HG02870 (cell line): ENCODE data around the gene LILRB2.
"Not testable (repeated sequence)": the region's sequence is repeated elsewhere in the genome, so short reads cannot be mapped to it uniquely, and the experiment has no call there.

Experiments used
- ATAC-seq: cut with Tn5 transposase; IDR thresholded peaks from one replicate; pipeline ENCODE4 v1.9.1; 2021; ENCODE audit warnings: mild to moderate bottlenecking, moderate library complexity; ENCODE audit not compliant: unreplicated experiment

Gene LILRB2

DNA sequence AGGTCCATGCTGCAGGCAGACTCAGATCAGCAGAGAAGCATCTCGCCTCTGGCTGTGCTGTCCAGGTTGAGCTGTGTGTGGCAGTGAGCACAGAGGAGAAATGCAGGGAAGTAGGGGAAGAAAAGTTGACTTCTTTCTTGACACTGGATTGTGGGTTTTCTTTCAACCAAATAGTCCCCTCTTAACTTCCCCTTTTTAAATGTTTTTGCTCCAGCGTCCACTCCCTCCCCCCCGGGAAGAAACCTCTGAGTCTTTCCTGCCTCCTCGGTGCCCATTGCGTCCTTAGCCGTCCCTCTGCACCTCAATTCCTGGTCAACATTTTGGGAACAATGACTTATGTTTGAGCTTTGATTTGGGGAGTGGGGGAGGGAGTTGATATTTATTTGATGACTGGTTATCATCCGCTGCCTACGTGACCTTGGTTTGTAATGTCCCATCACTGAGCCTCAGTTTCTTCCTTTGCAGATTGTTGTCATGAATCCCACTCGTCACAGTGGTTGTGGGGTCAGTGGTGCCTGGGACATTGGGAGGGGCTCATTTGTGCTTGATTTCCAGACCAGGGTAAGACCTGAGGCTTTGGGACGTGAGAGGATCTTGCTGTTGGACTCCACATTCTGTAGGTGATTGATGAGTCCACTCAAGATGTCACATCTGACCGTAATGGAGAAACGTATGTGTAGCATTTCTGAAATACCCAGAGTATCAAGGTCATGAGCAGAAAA, at the start of gene LILRB2:
TSS of gene LILRB2 (minus strand) at position 104 of the 722 bp plus-strand sequence. CDS start 614 bp downstream, outside the sequence.
- ATAC-seq, result no peak

DNA sequence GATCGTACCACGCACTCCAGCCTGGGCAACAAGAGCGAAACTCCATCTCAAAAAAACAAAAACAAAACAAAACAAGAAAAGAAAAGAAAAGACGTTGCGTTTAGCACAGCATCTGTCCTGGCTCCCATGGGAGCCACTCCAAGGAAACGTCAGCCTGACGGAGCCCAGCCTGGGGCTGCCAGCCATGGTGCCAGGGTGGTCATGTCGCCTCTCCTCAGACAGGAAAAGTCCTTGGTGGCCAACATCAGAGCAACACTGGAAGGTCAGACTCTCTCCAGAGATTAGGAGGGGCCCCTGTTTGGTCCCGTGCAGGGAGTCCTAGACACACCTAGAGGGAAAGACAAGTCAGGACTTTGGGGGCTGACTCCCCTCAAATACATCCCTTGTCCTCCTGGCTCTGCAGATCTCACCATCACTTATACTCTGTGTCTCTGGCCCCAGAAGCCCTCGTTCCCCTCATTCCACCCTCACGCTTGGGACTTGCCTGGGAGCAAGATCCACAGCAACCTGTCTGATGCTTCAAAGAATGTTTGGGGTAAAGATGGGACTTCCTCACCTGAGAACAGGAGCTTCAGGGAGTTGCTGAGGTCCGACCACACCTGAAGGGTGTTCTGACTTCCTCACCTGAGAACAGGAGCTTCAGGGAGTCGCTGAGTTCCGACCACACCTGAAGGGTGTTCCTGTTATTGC, 48.7 kb upstream of the LILRB2 start:
- no peak for ATAC-seq

DNA sequence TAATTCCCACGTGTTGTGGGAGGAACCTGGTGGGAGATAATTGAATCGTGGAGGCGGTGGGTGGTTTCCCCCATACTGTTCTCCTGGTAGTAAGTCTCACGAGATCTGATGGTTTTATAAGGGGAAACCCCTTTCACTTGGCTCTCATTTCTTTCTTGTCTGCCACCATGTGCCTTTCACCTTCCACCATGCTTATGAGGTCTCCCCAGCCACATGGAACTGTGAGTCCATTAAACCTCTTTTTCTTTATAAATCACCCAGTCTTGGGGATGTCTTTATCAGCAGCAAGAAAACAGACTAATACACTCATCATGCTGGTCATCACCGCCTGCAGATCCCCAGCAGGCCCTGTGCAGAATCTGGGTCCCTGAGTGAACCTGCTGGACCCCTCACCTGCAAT, 47.9 kb upstream of the LILRB2 start:
- not testable (repeated sequence) for ATAC-seq

DNA sequence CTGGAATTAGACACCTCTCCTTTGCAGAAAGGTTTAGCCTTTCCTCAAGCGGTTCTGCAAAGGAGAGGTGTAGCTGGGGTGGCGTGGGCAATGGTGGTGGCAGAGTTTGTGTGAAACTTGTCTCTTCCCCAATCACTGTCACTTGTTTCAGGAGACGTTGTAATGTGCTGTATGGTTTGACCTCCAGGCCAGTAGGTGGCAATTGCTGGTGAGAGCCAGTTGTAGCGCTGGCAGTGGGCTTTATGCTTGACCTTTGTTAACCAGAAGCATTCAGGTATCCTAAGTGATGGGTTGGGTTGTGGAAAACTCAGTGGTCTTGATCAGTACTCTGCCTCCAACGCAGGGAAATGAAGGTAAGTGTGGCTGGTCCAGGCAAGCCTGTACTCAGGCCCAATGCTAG, 44.7 kb upstream of the LILRB2 start:
- no peak for ATAC-seq

DNA sequence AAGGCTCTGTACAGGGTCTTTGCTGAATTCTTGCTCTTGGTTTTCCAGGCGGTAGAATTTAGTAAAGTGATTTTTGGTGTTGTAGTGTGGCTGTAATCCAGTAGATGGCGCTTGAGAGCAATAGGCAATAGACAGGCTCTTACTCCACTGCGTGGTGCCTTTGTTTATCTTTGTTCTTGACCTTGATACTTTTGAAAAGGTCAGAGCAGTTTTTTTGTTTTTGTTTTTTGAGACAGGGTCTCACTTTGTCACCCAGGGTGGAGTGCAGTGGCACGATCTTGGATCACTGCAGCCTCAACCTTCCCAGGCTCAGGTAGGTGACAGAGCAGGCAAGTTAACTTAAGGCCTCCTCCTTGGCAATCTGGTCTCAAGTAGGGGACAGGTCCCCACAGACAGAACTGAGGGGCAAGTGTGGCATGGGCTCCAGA, 44.3 kb upstream of the LILRB2 start:
- ATAC-seq, result no peak

DNA sequence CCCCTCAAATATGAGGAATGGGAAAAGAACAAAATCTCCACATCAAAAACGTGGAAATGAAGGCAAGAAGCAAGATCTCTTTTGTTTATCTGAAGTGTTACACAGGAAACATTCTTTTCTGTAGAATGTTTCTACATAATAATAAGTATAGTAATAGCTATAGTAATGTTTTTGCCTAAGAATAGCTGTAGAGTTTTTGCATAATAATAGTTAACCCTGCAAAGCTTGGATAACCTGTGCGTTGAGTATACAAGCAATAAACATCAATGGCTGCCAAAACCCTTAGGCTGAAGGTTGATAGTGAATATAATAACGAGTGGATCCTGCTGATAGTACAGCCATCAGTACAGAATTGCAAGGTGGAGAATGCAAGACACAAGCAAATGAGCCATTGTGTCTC, 43.2 kb upstream of the LILRB2 start:
- ATAC-seq, result no peak

DNA sequence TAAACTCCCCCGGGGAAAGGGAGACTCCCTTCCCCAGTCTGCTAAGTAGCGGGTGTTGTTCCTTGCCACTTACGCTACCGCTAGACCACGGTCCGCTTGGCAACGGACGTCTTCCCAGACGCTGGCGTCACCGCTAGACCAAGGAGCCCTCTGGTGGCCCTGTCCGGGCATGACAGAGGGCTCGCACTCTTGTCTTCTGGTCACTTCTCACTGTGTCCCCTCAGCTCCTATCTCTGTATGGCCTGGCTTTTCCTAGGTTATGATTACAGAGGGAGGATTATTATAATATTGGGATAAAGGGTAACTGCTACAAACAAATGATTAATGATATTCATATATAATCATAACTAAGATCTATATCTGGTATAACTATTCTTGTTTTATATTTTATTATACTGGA, 42.0 kb upstream of the LILRB2 start:
- ATAC-seq, result not testable (repeated sequence)

DNA sequence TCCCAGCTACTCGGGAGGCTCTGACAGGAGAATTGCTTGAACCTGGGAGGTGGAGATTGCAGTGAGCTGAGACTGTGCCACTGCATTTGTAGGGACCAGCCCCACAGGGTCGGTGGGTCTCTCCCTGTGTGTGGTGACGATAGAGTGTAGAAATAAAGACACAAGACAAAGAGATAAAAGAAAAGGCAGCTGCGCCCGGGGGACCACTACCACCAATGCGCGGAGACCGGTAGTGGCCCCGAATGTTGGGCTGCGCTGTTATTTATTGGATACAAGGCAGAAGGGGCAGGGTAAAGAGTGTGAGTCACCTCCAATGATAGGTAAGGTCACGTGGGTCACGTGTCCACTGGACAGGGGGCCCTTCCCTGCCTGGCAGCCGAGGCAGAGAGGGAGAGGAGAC, 41.4 kb upstream of the LILRB2 start:
- ATAC-seq, result not testable (repeated sequence)

DNA sequence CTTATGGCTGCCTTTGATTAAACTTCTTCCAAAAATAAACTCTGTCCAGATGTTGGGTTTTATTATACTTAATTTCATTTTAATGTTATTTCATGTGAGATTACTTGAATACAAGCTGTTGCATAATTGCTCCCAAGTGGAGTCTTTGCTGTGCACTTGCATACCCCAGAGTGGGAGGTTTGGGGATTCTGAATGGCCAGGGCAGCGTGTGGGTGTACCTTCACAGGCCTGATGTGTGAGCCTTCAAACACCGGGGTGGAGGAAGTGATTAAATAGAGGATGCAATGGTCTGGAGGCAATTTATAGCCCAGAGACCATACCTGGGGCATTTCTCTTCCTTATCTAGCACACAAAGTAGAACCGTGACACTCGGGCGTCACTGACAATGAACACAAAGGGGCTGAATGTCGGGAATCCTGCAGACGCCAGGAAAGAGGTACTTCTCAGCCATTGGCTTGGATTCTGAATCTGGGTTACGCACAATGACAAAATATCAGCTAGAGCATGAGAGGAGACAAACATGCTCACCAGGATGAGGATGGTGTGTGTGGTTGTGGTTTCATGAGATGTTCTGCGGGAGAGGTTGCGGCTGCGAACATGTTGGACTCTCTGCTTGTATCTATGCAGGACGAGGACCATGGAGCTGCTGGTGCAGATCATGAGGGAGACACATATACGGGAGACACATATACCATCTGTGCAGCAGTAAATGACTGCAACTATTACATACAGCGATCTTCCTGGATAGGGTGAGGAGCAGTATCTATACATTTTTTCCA, 39.2 kb upstream of the LILRB2 start:
- ATAC-seq, result no peak

DNA sequence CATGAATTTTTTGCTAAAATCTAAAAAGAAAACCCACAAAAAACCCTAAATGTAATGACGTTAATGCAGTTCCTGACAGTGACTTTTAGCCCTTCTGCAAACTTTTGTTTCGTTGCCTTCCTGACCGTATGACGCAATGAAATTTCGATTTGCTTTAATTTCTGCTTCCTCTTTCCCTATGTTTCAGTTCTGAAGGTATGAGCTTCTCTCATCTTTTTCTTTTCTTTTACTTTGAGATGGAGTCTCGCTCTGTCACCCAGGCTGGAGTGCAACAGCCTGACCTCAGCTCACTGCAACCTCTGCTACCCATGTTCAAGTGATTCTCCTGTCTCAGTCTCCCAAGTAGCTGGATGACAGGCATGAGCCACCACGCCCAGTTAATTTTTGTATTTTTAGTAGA, 38.1 kb upstream of the LILRB2 start:
- no peak for ATAC-seq

DNA sequence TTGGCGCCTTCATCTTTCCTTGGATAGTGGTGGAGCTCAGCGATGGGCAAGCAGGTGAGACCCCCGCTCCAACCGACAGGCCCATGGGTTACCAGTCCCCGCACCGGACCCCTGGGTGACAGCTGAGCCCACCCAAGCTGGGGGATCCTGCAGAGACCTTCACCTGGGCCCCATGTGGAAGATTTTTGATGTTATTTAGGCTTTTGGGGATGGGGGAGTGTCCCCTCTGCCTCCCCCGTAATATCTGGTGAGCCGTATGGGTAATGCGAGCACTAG, 37.0 kb upstream of the LILRB2 start:
- no peak for ATAC-seq

DNA sequence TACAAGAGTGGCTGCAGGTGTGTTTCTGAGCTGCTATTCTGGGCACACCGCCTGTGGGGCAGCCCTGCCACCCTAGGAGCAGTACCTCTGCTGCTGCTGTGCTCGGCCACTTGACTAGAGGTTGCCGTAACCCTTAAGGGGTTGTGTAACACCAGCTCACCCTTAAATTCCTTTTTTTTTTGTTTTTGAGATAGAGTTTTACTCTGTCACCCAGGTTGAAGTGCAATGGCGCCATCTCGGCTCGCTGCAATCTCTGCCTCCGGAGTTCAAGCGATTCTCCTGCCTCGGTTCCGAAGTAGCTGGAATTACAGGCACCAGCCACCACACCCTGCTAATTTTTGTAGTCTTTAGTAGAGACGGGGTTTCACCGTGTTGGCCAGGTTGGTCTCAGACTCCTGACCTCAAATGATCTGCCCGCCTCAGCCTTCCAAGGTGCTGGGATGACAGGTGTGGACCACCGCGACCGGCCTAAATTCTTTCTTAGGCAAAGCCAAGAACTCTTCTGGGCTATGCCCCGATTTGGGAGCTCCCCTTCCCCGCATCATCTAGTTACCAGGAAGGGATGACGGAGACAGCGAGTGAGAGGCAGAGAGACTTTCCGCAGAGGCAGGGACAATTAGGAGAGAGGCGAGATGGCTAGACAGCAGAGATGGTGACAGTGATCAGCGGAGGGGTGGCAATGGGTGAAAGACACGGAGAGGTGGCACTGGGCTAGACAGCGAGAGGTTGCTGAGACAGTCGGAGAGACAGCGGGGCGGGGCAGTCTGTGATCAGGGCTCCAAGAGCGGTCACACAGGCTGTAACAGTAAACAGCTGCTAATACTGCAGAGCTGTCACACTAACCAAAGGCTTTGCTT, 36.4 kb upstream of the LILRB2 start:
- ATAC-seq, result no peak

DNA sequence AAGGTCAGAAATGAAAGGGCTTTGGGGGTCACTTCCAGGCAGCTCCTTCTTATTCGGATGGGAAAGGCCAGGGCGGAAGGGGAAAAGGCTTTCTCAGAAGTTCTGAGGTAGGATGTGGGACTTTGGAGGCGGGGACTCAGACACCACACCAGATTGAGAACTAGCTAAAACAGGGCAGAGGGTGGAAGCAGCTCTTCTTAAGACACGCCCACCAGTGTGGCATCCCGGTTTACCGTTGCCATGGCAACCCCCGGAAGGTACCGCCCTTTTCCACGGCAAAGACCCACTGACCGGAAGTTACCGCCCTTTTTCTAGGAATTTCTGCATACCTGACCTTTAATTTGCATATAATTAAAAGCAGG, 35.8 kb upstream of the LILRB2 start:
- no peak for ATAC-seq

DNA sequence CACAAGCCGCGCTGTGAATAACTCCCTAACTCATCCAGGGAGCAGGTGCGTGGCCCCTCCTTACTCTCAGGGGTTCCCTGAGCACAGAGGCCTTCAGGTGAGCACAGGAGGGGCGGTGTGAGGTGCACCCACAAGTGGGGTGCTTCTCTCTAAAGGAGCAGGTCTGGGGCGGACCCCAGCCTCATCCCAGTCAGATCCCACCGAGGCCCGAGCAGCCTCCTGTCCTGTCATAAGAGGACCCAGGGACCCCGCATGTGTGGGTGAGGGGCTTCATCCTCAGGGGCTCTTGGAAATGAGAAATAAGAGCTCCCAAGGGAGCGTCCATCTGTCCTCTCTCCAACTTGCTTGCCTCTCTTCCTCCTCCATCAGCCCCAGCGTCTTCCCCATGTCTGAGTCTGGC, 35.0 kb upstream of the LILRB2 start:
- ATAC-seq, result no peak

DNA sequence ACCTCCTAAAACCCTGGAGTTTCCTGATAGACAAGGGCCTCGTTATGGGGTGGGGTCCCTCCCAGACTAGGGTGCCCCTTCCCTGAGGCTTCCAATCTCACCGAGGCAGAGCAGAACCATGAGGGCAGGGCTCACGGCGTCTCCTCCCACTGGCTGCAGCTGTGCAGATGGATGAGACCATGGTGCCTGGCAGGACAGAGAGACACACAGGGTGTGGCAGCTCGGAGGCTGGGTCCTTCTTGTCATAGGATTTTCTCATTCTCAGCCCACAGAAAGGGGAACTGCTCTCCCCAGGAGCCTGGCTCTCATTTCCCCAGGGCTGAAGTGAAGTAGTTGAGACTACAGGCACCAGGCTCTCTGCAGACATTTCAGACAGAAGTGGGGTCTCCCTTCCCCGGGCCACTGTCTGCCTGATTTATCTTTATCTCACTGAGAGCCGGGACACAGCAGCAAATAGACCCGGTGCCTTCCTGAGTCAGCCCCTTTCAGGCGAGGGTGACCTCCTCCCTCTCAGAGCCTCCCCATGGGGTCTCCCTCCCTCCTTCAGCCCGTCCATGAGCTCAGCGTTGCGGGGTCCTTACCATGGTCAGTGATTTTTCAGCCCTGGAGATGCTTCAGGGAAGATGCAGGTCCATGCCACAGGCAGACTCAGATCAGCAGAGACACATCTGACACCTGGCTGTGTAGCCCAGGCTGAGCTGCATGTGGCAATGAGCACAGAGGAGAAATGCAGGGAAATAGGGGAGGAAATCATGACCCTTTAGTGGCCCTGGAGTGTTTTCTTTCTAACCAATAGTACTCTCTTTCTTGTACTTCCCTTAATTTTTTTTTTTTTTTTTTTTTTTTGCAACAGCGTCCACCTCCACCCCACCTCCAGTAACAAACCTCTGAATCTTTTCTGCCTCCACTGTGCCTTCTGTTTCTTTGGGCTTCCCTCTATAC, 31.8 kb upstream of the LILRB2 start, which contains the start of gene LILRA5:
TSS of gene LILRA5 (minus strand) at position 731 of the 942 bp plus-strand sequence. CDS start at position 584, 147 bp downstream.
- ATAC-seq, result no peak

DNA sequence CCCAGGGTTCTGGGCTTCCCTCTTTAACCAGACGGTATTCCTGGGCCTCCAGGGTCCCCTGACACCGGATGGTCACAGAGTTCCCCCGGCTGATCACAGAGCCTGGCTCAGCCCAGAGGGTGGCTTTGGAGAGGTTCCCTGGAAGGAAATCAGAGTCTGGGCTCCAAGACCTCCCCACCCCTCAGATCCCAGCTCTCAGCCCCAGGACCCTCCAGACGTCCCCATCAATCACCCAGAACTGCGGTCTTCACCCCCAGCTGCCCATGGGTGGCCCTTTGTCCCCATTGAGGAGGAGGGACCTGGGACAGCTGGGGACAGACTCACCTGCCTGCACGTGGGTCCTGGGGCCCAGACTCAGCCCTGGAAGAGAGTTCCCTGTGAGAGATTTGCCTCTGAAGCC, 31.1 kb upstream of the LILRB2 start:
- ATAC-seq, result no peak

DNA sequence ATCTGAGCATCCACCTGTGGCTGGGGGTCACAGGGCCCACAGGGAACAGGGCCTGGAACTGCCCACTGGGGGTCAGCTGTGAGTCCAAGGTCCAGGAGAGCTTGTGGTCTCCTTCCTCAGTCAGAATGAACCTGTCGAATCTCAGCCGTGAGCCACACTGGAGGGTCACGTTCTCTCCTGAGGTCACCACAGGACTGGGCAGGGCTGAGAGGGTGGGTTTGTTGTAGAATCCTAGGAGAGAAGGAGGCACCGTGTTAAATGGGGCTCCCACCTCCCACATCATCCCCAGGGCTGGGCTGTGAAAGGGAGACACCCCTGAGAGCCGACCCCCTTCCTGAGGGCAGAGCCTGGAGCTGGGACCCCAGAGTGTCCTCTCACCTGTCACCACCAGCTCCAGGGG, 30.6 kb upstream of the LILRB2 start:
- no peak for ATAC-seq

DNA sequence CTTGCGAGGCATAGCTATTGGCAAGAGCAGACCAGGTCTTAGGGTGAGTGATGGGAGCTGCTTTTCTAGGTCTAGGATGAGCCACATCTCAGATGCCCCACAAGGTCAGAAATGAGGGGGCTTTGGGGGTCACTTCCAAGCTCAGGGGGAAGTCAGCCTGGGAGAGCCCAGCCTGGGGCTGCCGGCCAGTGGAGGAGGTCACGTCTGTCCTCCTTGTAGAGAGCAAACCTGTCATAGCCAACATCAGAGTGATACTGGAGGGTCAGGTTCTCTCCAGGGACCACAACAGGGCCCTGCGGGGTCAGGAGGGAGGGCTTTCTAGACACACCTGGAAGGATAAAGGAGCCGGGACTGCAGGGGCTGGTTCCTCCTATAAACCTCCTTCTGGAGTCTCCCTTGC, 29.6 kb upstream of the LILRB2 start:
- ATAC-seq, result no peak

DNA sequence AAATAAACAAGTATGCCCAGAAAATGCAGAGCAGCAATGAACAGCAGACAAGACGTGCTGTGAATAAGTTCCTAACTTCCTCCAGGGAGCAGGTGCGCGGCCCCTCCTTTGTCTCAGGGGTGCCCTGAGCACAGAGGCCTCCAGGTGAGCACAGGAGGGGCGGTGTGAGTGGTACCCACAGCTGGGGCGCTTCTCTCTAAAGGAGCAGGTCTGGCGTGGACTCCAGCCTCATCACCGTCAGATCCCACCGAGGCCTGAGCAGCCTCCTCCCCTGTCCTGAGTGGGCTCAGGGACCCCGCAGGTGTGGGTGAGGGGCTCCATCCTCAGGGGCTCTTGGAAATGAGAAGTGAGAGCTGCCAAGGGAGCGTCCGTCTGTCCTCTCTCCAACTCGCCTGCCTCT, 28.9 kb upstream of the LILRB2 start:
- ATAC-seq, result no peak
